K562 (cell line): ENCODE measurements around the gene ZNF672. TPM values are rescaled to one million over a fixed set of nuclear protein-coding genes. Genes with fewer than 3 reads are reported as not detected.

Source experiments
- CHD2 ChIP-seq: IDR thresholded peaks from 2 replicates; pipeline ENCODE4 v1.6.1; 2011; ENCODE audit warnings: low read depth, low read length
- GABPA ChIP-seq: fragments of 200-800 bp; sonication (Bioruptor generic); conservative IDR thresholded peaks from 2 replicates; pipeline ENCODE4 v1.6.1; 2016; ENCODE audit warnings: low read depth, missing genetic modification characterization, missing compliant biosample characterization
- GATA2 ChIP-seq: sonication (generic); formaldehyde crosslinking; IDR thresholded peaks from 2 replicates; pipeline ENCODE4 v1.4.0; 2020; ENCODE audit warnings: mild to moderate bottlenecking, missing genetic modification reagents
- JUN ChIP-seq, 2 experiments: sonication (generic) in 1 of 2; formaldehyde crosslinking in 1 of 2; IDR thresholded peaks; 2 replicates each; pipeline versions ENCODE4 v1.6.1 to v1.8.0; 2012 to 2022; ENCODE audit warnings: borderline replicate concordance in 2 of 2, mild to moderate bottlenecking in 2 of 2, improper control_type of control experiment in 1 of 2, low read depth in 1 of 2, low read length in 1 of 2, missing genetic modification reagents in 1 of 2
- MAFK ChIP-seq: IDR thresholded peaks from 2 replicates; pipeline ENCODE4 v1.6.1; 2011; ENCODE audit warnings: low read length, improper control_type of control experiment
- MTA1 ChIP-seq: fragments of 450-650 bp; IDR thresholded peaks from 2 replicates; pipeline ENCODE4 v1.6.1; 2017; ENCODE audit warnings: borderline replicate concordance
- NCOA1 ChIP-seq: fragments of 450-650 bp; IDR thresholded peaks from 2 replicates; pipeline ENCODE4 v1.6.1; 2016; ENCODE audit warnings: low read depth
- PYGO2 ChIP-seq: fragments of 450-650 bp; IDR thresholded peaks from 2 replicates; pipeline ENCODE4 v1.6.1; 2016; ENCODE audit warnings: mild to moderate bottlenecking, missing genetic modification characterization, moderate library complexity, missing compliant biosample characterization
- SOX6 ChIP-seq: fragments of 450-650 bp; IDR thresholded peaks from 2 replicates; pipeline ENCODE4 v1.6.1; 2014; ENCODE audit warnings: mild to moderate bottlenecking
- SRSF3 ChIP-seq: fragments of 200-400 bp; formaldehyde crosslinking; IDR thresholded peaks from 2 replicates; pipeline ENCODE4 v1.6.1; 2016; ENCODE audit warnings: mild to moderate bottlenecking, low read length, moderate library complexity; ENCODE audit not compliant: insufficient read depth
- STAT5B ChIP-seq: fragments of 250-450 bp; sonication (Bioruptor Pico); IDR thresholded peaks from 2 replicates; pipeline ENCODE4 v1.8.0; 2021; ENCODE audit warnings: mild to moderate bottlenecking, inconsistent platforms
- TAF9B ChIP-seq: fragments of 450-650 bp; IDR thresholded peaks from 2 replicates; pipeline ENCODE4 v1.6.1; 2018; ENCODE audit warnings: mild to moderate bottlenecking; ENCODE audit not compliant: partially characterized antibody
- TRIM24 ChIP-seq, 2 experiments: fragments of 450-650 bp; IDR thresholded peaks; 2 replicates each; pipeline ENCODE4 v1.6.1; 2016
- ZNF212 ChIP-seq: fragments of 450-650 bp; formaldehyde crosslinking; IDR thresholded peaks from 2 replicates; pipeline ENCODE4 v1.4.0; 2020; ENCODE audit warnings: mild to moderate bottlenecking
- ZNF766 ChIP-seq: fragments of 200-800 bp; sonication (Bioruptor generic); conservative IDR thresholded peaks from 2 replicates; pipeline ENCODE4 v1.6.1; 2016; ENCODE audit warnings: missing genetic modification characterization, missing compliant biosample characterization
- polyA plus RNA-seq, 8 experiments: library from polyadenylated mRNA; depleted of rRNA in 4 of 8; stranded (reverse) in 5 of 8; unstranded in 3 of 8; fragments of >200 nt; fragmentation: Nextera tagmentation in 2 of 8; fragmentation: Illumina TruSeq in 1 of 8; extraction: Ambion mirVana in 2 of 8; extraction: Trizol in 1 of 8; gene quantifications; 2 replicates each; pipeline versions ENCODE4 v1.2.1 to v1.2.3, GENCODE V29; 2011 to 2014; ENCODE audit warnings: inconsistent platforms in 1 of 8, missing spikeins in 1 of 8
- total RNA-seq, 7 experiments: library from RNA; depleted of rRNA in 6 of 7; stranded (reverse); fragments of >200 nt in 6 of 7; fragmentation: Illumina TruSeq in 2 of 7; extraction: Trizol in 2 of 7; gene quantifications; 2 replicates each; pipeline versions ENCODE4 v1.2.1 to v1.2.3, GENCODE V29; 2011 to 2021; ENCODE audit warnings: low replicate concordance in 1 of 7
- TF ChIP-seq, protein P1 (sequence below): fragments of 450-650 bp; formaldehyde crosslinking; IDR thresholded peaks from 2 replicates; pipeline ENCODE4 v1.4.0; 2020; ENCODE audit warnings: mild to moderate bottlenecking, moderate library complexity
- TF ChIP-seq, protein P2 (sequence below): fragments of 450-650 bp; IDR thresholded peaks from one replicate; pipeline ENCODE4 v1.6.1; 2018; ENCODE audit warnings: mild to moderate bottlenecking, moderate library complexity; ENCODE audit not compliant: partially characterized antibody
- TF ChIP-seq, protein P3 (sequence below), 2 experiments: fragments of 450-650 bp; conservative IDR thresholded peaks; 2 replicates each; pipeline ENCODE4 v1.6.1; 2017; ENCODE audit warnings: mild to moderate bottlenecking in 2 of 2, moderate library complexity in 2 of 2
- TF ChIP-seq, protein P4 (sequence below): fragments of 450-650 bp; IDR thresholded peaks from 2 replicates; pipeline ENCODE4 v1.6.1; 2014; ENCODE audit warnings: low read depth, mild to moderate bottlenecking, moderate library complexity, borderline replicate concordance
- TF ChIP-seq, protein P5 (sequence below): IDR thresholded peaks from 2 replicates; pipeline ENCODE4 v1.6.1; 2014; ENCODE audit warnings: antibody characterized with exemption

Gene ZNF672
- total and polyA plus RNA-seq, 9 of the 15 experiments (the other 6 are each of a cell fraction or from before 2014, with no cell fraction given), result 1.9 to 57.9 (median 24.1) TPM

DNA sequence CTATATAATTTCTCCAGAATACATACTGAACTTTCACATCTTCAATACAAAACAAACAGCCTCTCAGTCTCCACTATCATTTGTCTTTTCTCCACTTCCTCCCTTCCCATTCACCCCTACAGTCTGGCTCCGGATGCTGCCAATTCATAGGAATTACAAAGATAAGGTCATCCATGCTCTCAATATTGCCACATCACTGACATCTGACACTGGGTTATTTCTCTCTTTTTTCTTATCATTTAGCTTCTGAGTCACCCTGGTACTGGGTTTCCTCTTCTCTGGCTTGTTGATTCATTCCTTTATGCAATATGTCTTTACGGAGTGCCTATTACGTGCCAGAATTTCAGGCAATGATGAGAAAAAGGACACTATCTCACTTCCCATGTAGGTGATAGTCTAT lies 9.2 kb upstream of the ZNF672 start (continued):
- peak; percentile 93 for TF ChIP-seq MTA1
- TF ChIP-seq, protein P1, sequence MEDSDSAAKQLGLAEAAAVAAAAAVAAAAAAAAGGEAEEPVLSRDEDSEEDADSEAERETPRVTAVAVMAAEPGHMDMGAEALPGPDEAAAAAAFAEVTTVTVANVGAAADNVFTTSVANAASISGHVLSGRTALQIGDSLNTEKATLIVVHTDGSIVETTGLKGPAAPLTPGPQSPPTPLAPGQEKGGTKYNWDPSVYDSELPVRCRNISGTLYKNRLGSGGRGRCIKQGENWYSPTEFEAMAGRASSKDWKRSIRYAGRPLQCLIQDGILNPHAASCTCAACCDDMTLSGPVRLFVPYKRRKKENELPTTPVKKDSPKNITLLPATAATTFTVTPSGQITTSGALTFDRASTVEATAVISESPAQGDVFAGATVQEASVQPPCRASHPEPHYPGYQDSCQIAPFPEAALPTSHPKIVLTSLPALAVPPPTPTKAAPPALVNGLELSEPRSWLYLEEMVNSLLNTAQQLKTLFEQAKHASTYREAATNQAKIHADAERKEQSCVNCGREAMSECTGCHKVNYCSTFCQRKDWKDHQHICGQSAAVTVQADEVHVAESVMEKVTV (CRISPR knock-in tag), result 0 out of 2 replicates have a peak, but pooled peaks have one; percentile 8
- TF ChIP-seq NCOA1, result peak; percentile 57; the same call in 1 of the 2 replicates
- peak; percentile 94 for TF ChIP-seq JUN (IDR thresholded peaks at IDR 0.05; ENCODE audit: borderline replicate concordance, low read depth, low read length)
- TF ChIP-seq JUN (CRISPR knock-in tag; IDR thresholded peaks at IDR 0.05; ENCODE audit: borderline replicate concordance), result no peak; the same call in 1 of the 2 replicates
- TF ChIP-seq ZNF766, result 0 out of 2 replicates have a peak, but pooled peaks have one; percentile 28
- no peak for TF ChIP-seq STAT5B (CRISPR knock-in tag)
- TF ChIP-seq GABPA (tag), result peak; percentile 60
- TF ChIP-seq, protein P2, sequence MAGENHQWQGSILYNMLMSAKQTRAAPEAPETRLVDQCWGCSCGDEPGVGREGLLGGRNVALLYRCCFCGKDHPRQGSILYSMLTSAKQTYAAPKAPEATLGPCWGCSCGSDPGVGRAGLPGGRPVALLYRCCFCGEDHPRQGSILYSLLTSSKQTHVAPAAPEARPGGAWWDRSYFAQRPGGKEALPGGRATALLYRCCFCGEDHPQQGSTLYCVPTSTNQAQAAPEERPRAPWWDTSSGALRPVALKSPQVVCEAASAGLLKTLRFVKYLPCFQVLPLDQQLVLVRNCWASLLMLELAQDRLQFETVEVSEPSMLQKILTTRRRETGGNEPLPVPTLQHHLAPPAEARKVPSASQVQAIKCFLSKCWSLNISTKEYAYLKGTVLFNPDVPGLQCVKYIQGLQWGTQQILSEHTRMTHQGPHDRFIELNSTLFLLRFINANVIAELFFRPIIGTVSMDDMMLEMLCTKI, result no peak
- TF ChIP-seq, protein P3, sequence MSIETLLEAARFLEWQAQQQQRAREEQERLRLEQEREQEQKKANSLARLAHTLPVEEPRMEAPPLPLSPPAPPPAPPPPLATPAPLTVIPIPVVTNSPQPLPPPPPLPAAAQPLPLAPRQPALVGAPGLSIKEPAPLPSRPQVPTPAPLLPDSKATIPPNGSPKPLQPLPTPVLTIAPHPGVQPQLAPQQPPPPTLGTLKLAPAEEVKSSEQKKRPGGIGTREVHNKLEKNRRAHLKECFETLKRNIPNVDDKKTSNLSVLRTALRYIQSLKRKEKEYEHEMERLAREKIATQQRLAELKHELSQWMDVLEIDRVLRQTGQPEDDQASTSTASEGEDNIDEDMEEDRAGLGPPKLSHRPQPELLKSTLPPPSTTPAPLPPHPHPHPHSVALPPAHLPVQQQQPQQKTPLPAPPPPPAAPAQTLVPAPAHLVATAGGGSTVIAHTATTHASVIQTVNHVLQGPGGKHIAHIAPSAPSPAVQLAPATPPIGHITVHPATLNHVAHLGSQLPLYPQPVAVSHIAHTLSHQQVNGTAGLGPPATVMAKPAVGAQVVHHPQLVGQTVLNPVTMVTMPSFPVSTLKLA (conservative IDR thresholded peaks at IDR 0.05), result peak; percentile 47 to 74; a peak in 3 of 4 replicates
- TF ChIP-seq SRSF3, result no peak
- TF ChIP-seq SOX6, result peak; percentile 76
- TF ChIP-seq, protein P4, sequence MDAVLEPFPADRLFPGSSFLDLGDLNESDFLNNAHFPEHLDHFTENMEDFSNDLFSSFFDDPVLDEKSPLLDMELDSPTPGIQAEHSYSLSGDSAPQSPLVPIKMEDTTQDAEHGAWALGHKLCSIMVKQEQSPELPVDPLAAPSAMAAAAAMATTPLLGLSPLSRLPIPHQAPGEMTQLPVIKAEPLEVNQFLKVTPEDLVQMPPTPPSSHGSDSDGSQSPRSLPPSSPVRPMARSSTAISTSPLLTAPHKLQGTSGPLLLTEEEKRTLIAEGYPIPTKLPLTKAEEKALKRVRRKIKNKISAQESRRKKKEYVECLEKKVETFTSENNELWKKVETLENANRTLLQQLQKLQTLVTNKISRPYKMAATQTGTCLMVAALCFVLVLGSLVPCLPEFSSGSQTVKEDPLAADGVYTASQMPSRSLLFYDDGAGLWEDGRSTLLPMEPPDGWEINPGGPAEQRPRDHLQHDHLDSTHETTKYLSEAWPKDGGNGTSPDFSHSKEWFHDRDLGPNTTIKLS, result peak; percentile 74; the same call in 1 of the 2 replicates
- TF ChIP-seq, protein P5, sequence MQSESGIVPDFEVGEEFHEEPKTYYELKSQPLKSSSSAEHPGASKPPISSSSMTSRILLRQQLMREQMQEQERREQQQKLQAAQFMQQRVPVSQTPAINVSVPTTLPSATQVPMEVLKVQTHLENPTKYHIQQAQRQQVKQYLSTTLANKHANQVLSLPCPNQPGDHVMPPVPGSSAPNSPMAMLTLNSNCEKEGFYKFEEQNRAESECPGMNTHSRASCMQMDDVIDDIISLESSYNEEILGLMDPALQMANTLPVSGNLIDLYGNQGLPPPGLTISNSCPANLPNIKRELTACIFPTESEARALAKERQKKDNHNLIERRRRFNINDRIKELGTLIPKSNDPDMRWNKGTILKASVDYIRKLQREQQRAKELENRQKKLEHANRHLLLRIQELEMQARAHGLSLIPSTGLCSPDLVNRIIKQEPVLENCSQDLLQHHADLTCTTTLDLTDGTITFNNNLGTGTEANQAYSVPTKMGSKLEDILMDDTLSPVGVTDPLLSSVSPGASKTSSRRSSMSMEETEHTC, result peak; percentile 67; the same call in 1 of the 2 replicates
- TF ChIP-seq CHD2, result no peak
- TF ChIP-seq TAF9B, result peak; percentile 82
- peak; percentile 47; the same call in 1 of the 2 replicates for TF ChIP-seq GATA2
- peak; percentile 88 to 95 for TF ChIP-seq TRIM24 (IDR thresholded peaks at IDR 0.05)
- no peak for TF ChIP-seq ZNF212 (CRISPR knock-in tag)
- peak; percentile 62; the same call in 1 of the 2 replicates for TF ChIP-seq MAFK
- TF ChIP-seq PYGO2, result 0 out of 2 replicates have a peak, but pooled peaks have one; percentile 20
